Thoracic aorta (tissue), 2 donors: ENCODE results near the gene SDE2. TPM values are rescaled to one million over a fixed set of nuclear protein-coding genes. Genes with fewer than 3 reads are reported as not detected.
"Not testable (repeated sequence)": the region's sequence is repeated elsewhere in the genome, so short reads cannot be mapped to it uniquely, and the experiment has no call there.

Source experiments
- ATAC-seq: fragments of 150-250 bp; one replicate; pipeline ENCODE4 v1.8.0; 2017; ENCODE audit warnings: low read depth; ENCODE audit not compliant: insufficient number of reproducible peaks, low FRiP score
- DNase-seq: peaks from one replicate; pipeline ENCODE4 v3.0.0-alpha.2; 2020; ENCODE audit warnings: low spot score
- H3K27ac ChIP-seq, 2 donors: fragments of 200-600 bp; sonication (generic); 1 replicate in 1 of 2; 2 replicates in 1 of 2; pipeline ENCODE4 v1.5.1; 2016; ENCODE audit warnings: mild to moderate bottlenecking in 2 of 2, moderate library complexity in 2 of 2
- H3K27me3 ChIP-seq: fragments of 200-600 bp; sonication (generic); replicated peaks from 2 replicates; pipeline ENCODE4 v1.6.0; 2016; ENCODE audit warnings: mild to moderate bottlenecking; ENCODE audit not compliant: insufficient read depth
- H3K36me3 ChIP-seq: fragments of 200-600 bp; sonication (generic); one replicate; pipeline ENCODE4 v1.5.1; 2016
- H3K4me1 ChIP-seq, 2 donors: fragments of 200-600 bp; sonication (generic); 1 replicate in 1 of 2; 2 replicates in 1 of 2; pipeline versions ENCODE4 v1.5.1 to v1.6.0; 2016; ENCODE audit warnings: low read depth in 2 of 2, mild to moderate bottlenecking in 1 of 2; ENCODE audit not compliant: control insufficient read depth in 1 of 2
- H3K4me3 ChIP-seq: fragments of 200-600 bp; sonication (generic); 2 replicates; pipeline ENCODE4 v1.5.1; 2016; ENCODE audit warnings: mild to moderate bottlenecking
- H3K9me3 ChIP-seq: fragments of 200-600 bp; sonication (generic); 2 replicates; pipeline ENCODE4 v1.5.1; 2016
- total RNA-seq, 2 donors: library from RNA; depleted of rRNA; stranded (reverse); fragments of >200 nt; gene quantifications; one replicate each; pipeline versions ENCODE4 v1.1.0 to v1.2.3, GENCODE V29; 2016
- TF ChIP-seq, protein P1 (sequence below): fragments of 200-600 bp; sonication (generic); IDR thresholded peaks from one replicate; pipeline ENCODE4 v1.5.1; 2019; ENCODE audit warnings: antibody characterized with exemption

The SDE2 gene
- total RNA-seq, 2 donors from 2014 or later = 19.1 to 33.2 TPM

DNA sequence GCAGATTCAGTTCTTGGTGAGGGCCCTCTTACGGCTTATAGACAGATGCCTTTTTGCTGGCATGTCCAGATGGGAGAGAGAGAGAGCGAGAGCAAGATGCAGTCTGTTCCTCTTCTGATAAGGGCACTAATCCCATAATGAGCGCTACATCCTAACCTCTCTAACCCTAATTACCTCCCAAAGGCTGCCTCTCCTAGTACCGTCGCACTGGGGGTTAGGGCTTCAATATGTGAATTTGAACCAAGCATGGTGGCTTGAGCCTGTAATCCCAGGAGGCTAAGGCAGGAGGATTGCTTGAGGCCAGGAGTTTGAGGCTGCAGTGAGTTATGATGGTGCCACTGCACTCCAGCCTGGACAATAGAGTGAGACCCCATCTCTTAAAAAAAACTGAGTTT, 10.5 kb upstream of the SDE2 start:
- no peaks in the 10 kb centered on the region for H3K36me3 ChIP-seq
- ATAC-seq (no peak), DNase-seq (no peak)
- no peak overlapping the region for H3K4me3 ChIP-seq
- no peaks in the 10 kb centered on the region for H3K9me3 ChIP-seq
- no peak overlapping the region for H3K27ac ChIP-seq
- no peaks in the 10 kb centered on the region for H3K4me1 ChIP-seq
- no peaks in the 10 kb centered on the region for H3K27me3 ChIP-seq
- TF ChIP-seq, protein P1, sequence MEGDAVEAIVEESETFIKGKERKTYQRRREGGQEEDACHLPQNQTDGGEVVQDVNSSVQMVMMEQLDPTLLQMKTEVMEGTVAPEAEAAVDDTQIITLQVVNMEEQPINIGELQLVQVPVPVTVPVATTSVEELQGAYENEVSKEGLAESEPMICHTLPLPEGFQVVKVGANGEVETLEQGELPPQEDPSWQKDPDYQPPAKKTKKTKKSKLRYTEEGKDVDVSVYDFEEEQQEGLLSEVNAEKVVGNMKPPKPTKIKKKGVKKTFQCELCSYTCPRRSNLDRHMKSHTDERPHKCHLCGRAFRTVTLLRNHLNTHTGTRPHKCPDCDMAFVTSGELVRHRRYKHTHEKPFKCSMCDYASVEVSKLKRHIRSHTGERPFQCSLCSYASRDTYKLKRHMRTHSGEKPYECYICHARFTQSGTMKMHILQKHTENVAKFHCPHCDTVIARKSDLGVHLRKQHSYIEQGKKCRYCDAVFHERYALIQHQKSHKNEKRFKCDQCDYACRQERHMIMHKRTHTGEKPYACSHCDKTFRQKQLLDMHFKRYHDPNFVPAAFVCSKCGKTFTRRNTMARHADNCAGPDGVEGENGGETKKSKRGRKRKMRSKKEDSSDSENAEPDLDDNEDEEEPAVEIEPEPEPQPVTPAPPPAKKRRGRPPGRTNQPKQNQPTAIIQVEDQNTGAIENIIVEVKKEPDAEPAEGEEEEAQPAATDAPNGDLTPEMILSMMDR = no peak

DNA sequence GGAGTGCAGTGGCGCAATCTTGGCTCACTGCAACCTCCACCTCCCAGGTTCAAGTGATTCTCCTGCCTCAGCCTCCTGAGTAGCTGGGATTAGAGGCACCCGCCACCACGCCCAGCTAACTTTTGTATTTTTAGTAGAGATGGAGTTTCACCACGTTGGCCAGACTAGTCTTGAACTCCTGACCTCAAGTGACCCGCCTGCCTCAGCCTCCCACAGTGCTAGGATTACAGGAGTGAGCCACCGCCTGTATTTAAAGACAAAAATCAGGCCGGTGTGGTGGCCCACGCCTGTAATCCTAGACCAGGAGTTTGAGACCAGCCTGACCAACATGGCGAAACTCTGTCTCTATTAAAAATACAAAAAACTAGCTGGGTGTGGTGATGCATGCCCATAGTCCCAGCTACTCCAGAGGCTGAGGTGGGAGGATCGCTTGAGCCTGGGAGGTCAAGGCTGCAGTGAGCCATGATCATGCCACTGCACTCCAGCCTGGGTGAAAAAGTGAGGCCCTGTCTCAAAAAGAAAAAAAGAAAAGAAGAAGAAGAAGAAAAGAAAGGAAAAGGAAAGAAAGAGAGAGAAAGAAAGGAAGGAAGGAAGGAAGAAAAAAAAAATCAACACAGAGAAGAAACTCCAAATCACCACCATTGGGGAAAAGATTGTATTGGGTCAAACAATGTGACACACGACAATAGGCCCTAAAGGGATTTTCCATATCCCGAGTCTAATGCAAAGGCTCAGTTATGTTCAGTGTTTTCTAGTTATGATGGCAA, 8.2 kb upstream of the SDE2 start:
- H3K36me3 ChIP-seq, H3K4me1 ChIP-seq, H3K9me3 ChIP-seq, DNase-seq, H3K27ac ChIP-seq, ATAC-seq, H3K4me3 ChIP-seq, H3K27me3 ChIP-seq: not testable (repeated sequence)

DNA sequence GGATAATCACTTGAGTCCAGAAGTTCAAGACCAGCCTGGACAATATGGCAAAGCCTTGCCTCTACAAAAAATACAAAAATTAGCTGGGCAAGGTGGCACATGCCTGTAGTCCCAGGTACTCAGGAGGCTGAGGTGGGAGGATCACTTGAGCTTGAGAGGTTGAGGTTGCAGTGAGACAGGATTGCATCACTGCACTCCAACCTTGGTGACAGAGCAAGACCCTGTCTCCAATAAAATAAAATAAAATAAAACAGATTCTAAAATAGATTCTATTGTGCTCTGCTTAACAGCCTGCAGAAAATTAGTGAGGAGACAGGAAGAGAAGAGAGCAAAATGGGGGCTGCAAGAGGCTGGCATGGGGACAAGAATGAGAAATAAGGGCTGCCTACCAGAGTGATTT, 7.5 kb upstream of the SDE2 start:
- Histone ChIP-seq H3K4me1 (peaks cover 0 to 14% of the 10 kb centered on the region in 2 donors), H3K36me3 (no peaks in the 10 kb centered on the region), H3K9me3 (no peaks in the 10 kb centered on the region), H3K4me3 (no peak overlapping the region), H3K27ac (no peak overlapping the region), H3K27me3 (no peaks in the 10 kb centered on the region)
- ATAC-seq = no peak
- TF ChIP-seq, protein P1 = no peak
- DNase-seq = no peak

DNA sequence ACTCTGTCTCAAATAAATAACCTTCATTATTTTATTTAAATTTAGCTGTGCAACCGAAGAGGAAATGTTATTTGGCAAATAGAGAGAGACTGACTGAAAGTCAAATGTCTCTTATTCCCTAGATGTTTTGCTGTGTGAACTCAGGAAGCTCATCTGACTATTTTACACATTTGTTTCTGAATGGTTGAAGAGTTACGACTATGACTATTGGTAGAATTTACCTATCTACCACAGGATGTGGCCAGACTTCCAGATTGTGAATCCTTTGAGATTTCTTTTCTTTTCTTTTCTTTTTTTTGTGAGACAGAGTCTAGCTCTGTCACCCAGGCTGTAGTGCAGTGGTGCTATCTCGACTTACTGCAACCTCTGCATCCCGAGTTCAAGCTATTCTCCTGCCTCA, 5.3 kb upstream of the SDE2 start:
- Histone ChIP-seq H3K4me1 (peaks cover 2 to 25% of the 10 kb centered on the region in 2 donors), H3K4me3 (no peak overlapping the region), H3K36me3 (no peaks in the 10 kb centered on the region), H3K27me3 (no peaks in the 10 kb centered on the region), H3K27ac (no peak overlapping the region), H3K9me3 (no peaks in the 10 kb centered on the region)
- DNase-seq (no peak), ATAC-seq (no peak)
- TF ChIP-seq, protein P1 = no peak

DNA sequence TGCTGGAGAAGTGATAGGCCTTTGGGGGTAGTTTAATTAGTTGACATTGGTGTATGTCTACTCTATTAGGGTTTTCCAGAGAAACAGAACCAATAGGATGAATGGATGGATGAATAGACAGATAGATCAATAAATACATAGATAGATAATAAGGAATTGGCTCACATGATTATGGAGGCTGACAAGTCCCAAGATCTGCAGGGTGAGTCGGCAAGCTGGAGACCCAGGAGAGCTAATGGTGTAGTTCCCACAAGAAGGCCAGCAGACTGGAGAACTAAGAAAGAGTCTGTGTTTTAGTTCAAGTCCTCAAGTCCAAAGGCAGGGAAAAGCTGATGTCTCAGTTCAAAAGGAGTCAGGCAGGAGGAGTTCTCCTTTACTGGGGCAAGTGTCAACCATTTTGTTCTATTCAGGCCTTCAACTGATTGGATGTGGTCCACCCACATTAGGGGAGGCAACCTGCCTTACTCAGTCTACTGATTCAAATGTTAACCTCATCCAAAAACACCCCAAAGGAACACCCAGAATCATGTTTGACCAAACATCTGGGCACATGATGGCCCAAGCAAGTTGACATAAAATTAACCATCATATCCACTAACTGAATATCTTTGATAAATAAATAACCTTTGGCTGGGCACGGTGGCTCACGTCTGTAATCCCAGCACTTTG, 4.5 kb upstream of the SDE2 start:
- Histone ChIP-seq H3K4me3 (no peak overlapping the region), H3K27ac (no peak overlapping the region)

More for the DNA sequence above, 4.5 kb upstream of the SDE2 start:
- ATAC-seq (no peak), DNase-seq (no peak)
- Histone ChIP-seq H3K27me3 (no peaks in the 10 kb centered on the region), H3K9me3 (no peaks in the 10 kb centered on the region), H3K4me1 (peaks cover 2 to 26% of the 10 kb centered on the region in 2 donors), H3K36me3 (no peaks in the 10 kb centered on the region)
- TF ChIP-seq, protein P1 = no peak
